ENCODE measurements around the gene SLC39A6. TPM values are rescaled to one million over a fixed set of nuclear protein-coding genes. Genes with fewer than 3 reads are reported as not detected.

The SLC39A6 gene
- total RNA-seq, 1 experiment from 2014 or later: 70.5 TPM

GRCh38 chr18:36130039-36130831 lies 1.1 kb upstream of the SLC39A6 start:
- no peak for DNase-seq (ENCODE audit: low read depth, low spot score)
- H3K9ac ChIP-seq (ENCODE audit: low read length): peak overlapping the region; percentile 85
- H3K4me2 ChIP-seq (ENCODE audit: low read length): peak overlapping the region; percentile 99
- no peak for TF ChIP-seq ZNF274 (IDR thresholded peaks at IDR 0.05; ENCODE audit: low read depth, low read length)
- peak; percentile 28; the same call in 1 of the 2 replicates for TF ChIP-seq SIN3A (IDR thresholded peaks at IDR 0.05; ENCODE audit: low read depth)
- no peak for TF ChIP-seq CTCF (IDR thresholded peaks at IDR 0.05 in 2 of 3, conservative IDR thresholded peaks at IDR 0.05 in 1 of 3; ENCODE audit: borderline replicate concordance in 1 of 3, insufficient read depth in 1 of 3, low read depth in 2 of 3, low read length in 2 of 3)
- peak; percentile 51 for ATAC-seq
- H3K4me3 ChIP-seq (replicated peaks in 1 of 2; ENCODE audit: low read depth in 1 of 2, low read length in 2 of 2): peak overlapping the region; percentile 87 to 98
- ChIA-PET CTCF (no interaction called here), POLR2A (no interaction called here), RAD21 (ENCODE audit: low non-redundant PET in 1 of 2, low total read pairs in 2 of 2, uncharacterized antibody in 2 of 2, unreplicated experiment in 2 of 2) (interaction anchor here in 1 of 2 experiments (0.8 kb wide), 1 partner anchor 67 kb away, joined by 3 read pairs; no protein-coding TSS in a partner anchor)
- TSS peak; percentile 50 for BruUV-seq (replicated peaks)
- H3K79me2 ChIP-seq (ENCODE audit: insufficient read depth, low read length): peaks cover 84% of the 10 kb centered on the region
- H4K20me1 ChIP-seq (ENCODE audit: insufficient read depth): 0 out of 2 replicates have a peak, but pooled peaks cover under 1% of the 10 kb centered on the region
- peak overlapping the region; percentile 100 for H3K27ac ChIP-seq (ENCODE audit: low read depth, low read length)
- H3K27me3 ChIP-seq (ENCODE audit: insufficient read depth, low read length): no peaks in the 10 kb centered on the region
- H3K9me3 ChIP-seq (ENCODE audit: control insufficient read depth in 1 of 2, insufficient read depth in 1 of 2, low read depth in 1 of 2, low read length in 2 of 2): no peaks in the 10 kb centered on the region
- intact Hi-C loops (cut with micrococcal nuclease): no loop called here
- H3K9me2 ChIP-seq (ENCODE audit: insufficient read depth): no peaks in the 10 kb centered on the region
- no peak overlapping the region for H2AFZ ChIP-seq (ENCODE audit: low read depth, low read length, poor library complexity, severe bottlenecking)
- peaks cover 0 to 7% of the 10 kb centered on the region in 2 experiments; a peak in 2 of 4 replicates for H3K36me3 ChIP-seq (ENCODE audit: control insufficient read depth in 1 of 2, insufficient read depth in 2 of 2, low read length in 2 of 2)
- peaks cover 12 to 22% of the 10 kb centered on the region in 2 experiments for H3K4me1 ChIP-seq (ENCODE audit: control insufficient read depth in 1 of 2, insufficient read depth in 2 of 2, low read length in 2 of 2)

- peak overlapping the region; percentile 85 for H3K9ac ChIP-seq (ENCODE audit: low read length)
- H2AFZ ChIP-seq (ENCODE audit: low read depth, low read length, poor library complexity, severe bottlenecking): no peak overlapping the region
- no peak for TF ChIP-seq RAD21 (IDR thresholded peaks at IDR 0.05; ENCODE audit: low read depth)
- peak; percentile 63 for TF ChIP-seq POLR2A (IDR thresholded peaks at IDR 0.05; ENCODE audit: borderline replicate concordance, extremely low read depth, insufficient read depth, insufficient read length)
- intact Hi-C loops (cut with micrococcal nuclease): no loop called here
- H3K27ac ChIP-seq (ENCODE audit: low read depth, low read length): peak overlapping the region; percentile 100
- H3K9me3 ChIP-seq (ENCODE audit: control insufficient read depth in 1 of 2, insufficient read depth in 1 of 2, low read depth in 1 of 2, low read length in 2 of 2): no peaks in the 10 kb centered on the region
- no peaks in the 10 kb centered on the region for H3K9me2 ChIP-seq (ENCODE audit: insufficient read depth)
- H3K79me2 ChIP-seq (ENCODE audit: insufficient read depth, low read length): peaks cover 75% of the 10 kb centered on the region
- RAD21 ChIA-PET (ENCODE audit: low non-redundant PET in 1 of 2, low total read pairs in 2 of 2, uncharacterized antibody in 2 of 2, unreplicated experiment in 2 of 2): interaction anchor here in 1 of 2 experiments (0.8 kb wide), 1 partner anchor 69 kb away, joined by 3 read pairs; no protein-coding TSS in a partner anchor
- H3K4me3 ChIP-seq (replicated peaks in 1 of 2; ENCODE audit: low read depth in 1 of 2, low read length in 2 of 2): peak overlapping the region; percentile 87 to 98
- DNase-seq (ENCODE audit: low read depth, low spot score) (no peak), ATAC-seq (peak; percentile 12)
- peaks cover under 1 to 1% of the 10 kb centered on the region in 2 experiments; a peak in 3 of 4 replicates for H3K36me3 ChIP-seq (ENCODE audit: control insufficient read depth in 1 of 2, insufficient read depth in 2 of 2, low read length in 2 of 2)
- BruUV-seq (replicated peaks): no TSS peak
- CTCF ChIA-PET: no interaction called here
- H3K4me1 ChIP-seq (ENCODE audit: control insufficient read depth in 1 of 2, insufficient read depth in 2 of 2, low read length in 2 of 2): peaks cover 12 to 22% of the 10 kb centered on the region in 2 experiments
- H4K20me1 ChIP-seq (ENCODE audit: insufficient read depth): no peaks in the 10 kb centered on the region
- POLR2A ChIA-PET: interaction anchor here (0.7 to 1.3 kb wide), 2 partner anchors 11 to 73 kb away, joined by 3 to 4 read pairs; no protein-coding TSS in a partner anchor
- no peaks in the 10 kb centered on the region for H3K27me3 ChIP-seq (ENCODE audit: insufficient read depth, low read length)
- peak overlapping the region; percentile 99 for H3K4me2 ChIP-seq (ENCODE audit: low read length)
Observed at GRCh38 chr18:36128907-36129299, 237 bp downstream of the SLC39A6 start.

Data from HCT116 (cell line).